Muscle layer of duodenum (tissue), 2 donors: ENCODE measurements around the gene WWOX.

Experiments used
- H3K27ac ChIP-seq: one replicate; pipeline ENCODE4 v1.7.0; 2013; ENCODE audit warnings: mild to moderate bottlenecking, low read length
- H3K27me3 ChIP-seq: one replicate; pipeline ENCODE4 v1.7.0; 2013; ENCODE audit warnings: low read depth, mild to moderate bottlenecking, control low read depth, low read length
- H3K36me3 ChIP-seq, 2 donors: one replicate each; pipeline ENCODE4 v1.7.0; 2013; ENCODE audit warnings: low read length in 2 of 2, control low read depth in 1 of 2, mild to moderate bottlenecking in 1 of 2; ENCODE audit not compliant: insufficient read depth in 2 of 2, control insufficient read depth in 1 of 2
- H3K4me1 ChIP-seq, 2 donors: one replicate each; pipeline ENCODE4 v1.7.0; 2013; ENCODE audit warnings: low read length in 2 of 2, mild to moderate bottlenecking in 2 of 2, control low read depth in 1 of 2, moderate library complexity in 1 of 2; ENCODE audit not compliant: insufficient read depth in 2 of 2, control insufficient read depth in 1 of 2
- H3K4me3 ChIP-seq, 2 donors: one replicate each; pipeline ENCODE4 v1.7.0; 2013; ENCODE audit warnings: low read length in 2 of 2, low read depth in 1 of 2, mild to moderate bottlenecking in 1 of 2
- H3K9me3 ChIP-seq, 2 donors: one replicate each; pipeline ENCODE4 v1.7.0; 2013; ENCODE audit warnings: low read length in 2 of 2, control low read depth in 1 of 2, mild to moderate bottlenecking in 1 of 2; ENCODE audit not compliant: control insufficient read depth in 1 of 2
- donor health status: healthy.

WWOX gene

GRCh38 chr16:78672779-78673556 lies 573.5 kb downstream of the WWOX start:
- no peak overlapping the region for H3K4me3 ChIP-seq
- H3K27me3 ChIP-seq: no peaks in the 10 kb centered on the region
- no peak overlapping the region for H3K27ac ChIP-seq
- no peaks in the 10 kb centered on the region for H3K36me3 ChIP-seq
- no peaks in the 10 kb centered on the region for H3K9me3 ChIP-seq
- no peaks in the 10 kb centered on the region for H3K4me1 ChIP-seq

GRCh38 chr16:78673884-78674283 lies 574.4 kb downstream of the WWOX start:
- no peaks in the 10 kb centered on the region for H3K36me3 ChIP-seq
- no peak overlapping the region for H3K27ac ChIP-seq
- H3K27me3 ChIP-seq: no peaks in the 10 kb centered on the region
- H3K4me3 ChIP-seq: no peak overlapping the region
- no peaks in the 10 kb centered on the region for H3K4me1 ChIP-seq
- H3K9me3 ChIP-seq: no peaks in the 10 kb centered on the region

- H3K4me3 ChIP-seq: no peak overlapping the region
- H3K36me3 ChIP-seq: no peaks in the 10 kb centered on the region
- H3K27ac ChIP-seq: no peak overlapping the region
- H3K4me1 ChIP-seq: no peaks in the 10 kb centered on the region
- H3K27me3 ChIP-seq: no peaks in the 10 kb centered on the region
- H3K9me3 ChIP-seq: no peaks in the 10 kb centered on the region
These were observed 575.9 kb downstream of the WWOX start for GRCh38 chr16:78675312-78675711.

DNA sequence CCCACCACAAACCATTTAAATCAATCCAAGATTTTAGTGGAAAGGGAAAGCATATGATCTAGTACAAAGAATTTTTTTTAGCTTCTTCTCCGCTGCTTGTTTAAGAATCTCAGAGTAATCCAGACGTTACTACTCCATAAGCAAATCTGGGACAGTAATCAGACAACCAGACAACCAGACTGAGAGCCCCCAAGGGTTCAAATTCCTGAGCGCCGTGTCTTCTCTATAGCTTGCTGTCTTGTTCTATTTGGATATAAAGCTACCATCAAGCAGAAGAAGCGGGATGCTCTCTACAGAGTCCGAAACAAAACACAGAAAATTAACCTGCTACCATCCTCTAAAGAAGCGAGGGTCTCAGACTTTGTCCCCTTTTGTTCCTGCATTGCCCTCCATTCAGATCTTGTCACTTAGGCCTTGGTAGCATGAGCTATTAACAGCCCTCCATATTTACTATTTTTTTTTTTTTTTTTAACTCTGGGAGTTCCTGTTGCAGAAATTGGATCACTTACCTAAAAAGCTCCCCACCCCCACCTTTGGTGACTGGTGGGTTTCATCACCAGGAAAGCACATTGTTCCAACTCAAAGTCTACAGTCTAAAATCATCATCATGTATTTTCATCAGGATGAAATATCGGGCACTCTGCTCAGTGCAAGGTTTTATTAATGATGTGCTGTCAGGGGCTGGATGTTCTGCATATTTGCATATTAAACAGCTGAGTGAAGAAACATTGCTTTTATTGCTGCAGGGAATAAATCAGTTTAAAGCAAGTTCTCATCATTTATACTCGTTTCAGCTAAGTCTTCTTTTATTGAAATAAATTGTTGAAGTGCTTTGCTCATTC lies 576.7 kb downstream of the WWOX start:
- no peaks in the 10 kb centered on the region for H3K9me3 ChIP-seq
- H3K27ac ChIP-seq: no peak overlapping the region
- no peak overlapping the region for H3K4me3 ChIP-seq
- H3K4me1 ChIP-seq: no peaks in the 10 kb centered on the region
- H3K36me3 ChIP-seq: no peaks in the 10 kb centered on the region
- no peaks in the 10 kb centered on the region for H3K27me3 ChIP-seq

DNA sequence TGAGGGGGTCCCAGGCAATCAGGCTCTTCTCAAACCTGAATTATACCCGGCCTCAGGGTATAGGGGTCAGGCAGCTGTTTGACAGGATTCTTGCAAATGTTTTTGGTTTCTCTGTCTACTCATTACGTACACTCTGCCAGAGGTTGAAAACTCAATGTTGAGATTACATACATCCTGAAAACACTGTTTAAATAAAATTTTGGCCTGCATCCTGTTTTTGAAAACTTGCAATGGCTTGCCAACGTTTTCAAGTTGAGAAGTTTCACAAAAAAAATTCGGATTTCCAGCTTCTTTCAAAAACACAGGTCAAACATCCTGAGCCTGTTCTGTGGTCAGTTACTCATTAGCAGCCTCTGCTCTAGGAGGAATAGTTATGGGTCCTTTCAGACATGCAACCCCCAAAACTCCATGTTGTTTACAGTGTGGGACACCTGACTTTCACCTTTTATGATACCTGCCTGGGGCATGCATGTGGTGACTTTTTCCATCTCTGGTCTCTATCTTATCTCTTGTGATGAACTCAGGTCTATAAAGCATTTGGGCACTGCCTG lies 577.8 kb downstream of the WWOX start:
- Histone ChIP-seq H3K27ac (no peak overlapping the region), H3K4me3 (no peak overlapping the region), H3K36me3 (no peaks in the 10 kb centered on the region), H3K27me3 (no peaks in the 10 kb centered on the region), H3K9me3 (no peaks in the 10 kb centered on the region), H3K4me1 (no peaks in the 10 kb centered on the region)

DNA sequence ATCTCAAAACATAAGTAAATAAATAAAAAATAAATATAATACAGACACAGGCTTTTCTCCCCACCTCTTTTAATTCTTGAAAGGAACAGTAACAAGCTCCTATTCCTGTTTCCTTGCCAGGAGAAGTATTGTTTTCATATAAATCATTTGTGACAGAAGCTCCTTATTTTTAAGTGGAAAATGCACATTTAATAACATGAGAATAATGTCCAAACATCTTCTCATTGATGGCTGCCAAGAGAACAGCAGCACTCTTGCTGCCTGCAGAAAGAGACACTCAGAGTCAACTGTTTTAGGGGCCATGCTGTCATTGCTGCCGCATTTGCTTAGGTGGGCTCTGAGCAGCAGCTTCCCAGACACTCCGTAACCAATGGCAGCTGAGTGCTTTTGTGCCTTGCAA lies 580.1 kb downstream of the WWOX start:
- H3K36me3 ChIP-seq: no peaks in the 10 kb centered on the region
- H3K9me3 ChIP-seq: no peaks in the 10 kb centered on the region
- no peak overlapping the region for H3K4me3 ChIP-seq
- no peak overlapping the region for H3K27ac ChIP-seq
- no peaks in the 10 kb centered on the region for H3K27me3 ChIP-seq
- no peaks in the 10 kb centered on the region for H3K4me1 ChIP-seq

GRCh38 chr16:78681743-78682142 lies 582.3 kb downstream of the WWOX start:
- Histone ChIP-seq H3K4me3 (no peak overlapping the region), H3K9me3 (no peaks in the 10 kb centered on the region), H3K27me3 (no peaks in the 10 kb centered on the region), H3K4me1 (no peaks in the 10 kb centered on the region), H3K36me3 (no peaks in the 10 kb centered on the region), H3K27ac (no peak overlapping the region)

DNA sequence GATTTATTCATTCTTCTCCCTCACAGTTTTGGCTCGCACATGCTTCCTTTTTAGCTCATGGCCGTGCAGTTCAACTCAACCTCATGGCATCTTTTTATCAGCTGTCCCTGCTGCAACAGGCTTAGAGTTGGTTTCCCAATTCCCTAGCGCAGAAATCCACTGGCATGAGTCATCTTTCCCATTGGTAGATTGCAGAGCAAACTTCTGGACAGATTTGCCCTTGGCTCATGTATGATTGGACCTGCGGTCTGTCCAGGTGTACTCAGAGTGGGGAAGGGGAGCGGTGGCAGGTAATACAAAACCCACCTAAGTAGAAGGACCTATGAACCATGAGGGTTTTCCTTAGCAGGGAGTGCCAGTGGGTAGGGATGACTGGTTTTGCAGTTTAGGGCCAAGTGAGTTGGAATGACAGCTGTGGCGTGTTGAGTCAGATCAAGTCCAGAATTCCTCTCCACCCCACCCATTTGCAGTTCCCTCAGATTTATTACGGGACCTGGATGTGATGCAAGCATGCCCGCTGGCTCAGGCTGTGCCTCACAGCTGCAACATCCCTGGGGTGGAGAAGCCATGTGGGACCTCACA lies 584.7 kb downstream of the WWOX start:
- no peaks in the 10 kb centered on the region for H3K9me3 ChIP-seq
- H3K4me1 ChIP-seq: no peaks in the 10 kb centered on the region
- no peak overlapping the region for H3K4me3 ChIP-seq
- H3K27me3 ChIP-seq: no peaks in the 10 kb centered on the region
- H3K27ac ChIP-seq: no peak overlapping the region
- H3K36me3 ChIP-seq: no peaks in the 10 kb centered on the region

- H3K27ac ChIP-seq: no peak overlapping the region
- H3K4me3 ChIP-seq: no peak overlapping the region
- H3K36me3 ChIP-seq: no peaks in the 10 kb centered on the region
- H3K9me3 ChIP-seq: no peaks in the 10 kb centered on the region
- H3K27me3 ChIP-seq: no peaks in the 10 kb centered on the region
- no peaks in the 10 kb centered on the region for H3K4me1 ChIP-seq
These were observed 585.4 kb downstream of the WWOX start for GRCh38 chr16:78684655-78685375.

DNA sequence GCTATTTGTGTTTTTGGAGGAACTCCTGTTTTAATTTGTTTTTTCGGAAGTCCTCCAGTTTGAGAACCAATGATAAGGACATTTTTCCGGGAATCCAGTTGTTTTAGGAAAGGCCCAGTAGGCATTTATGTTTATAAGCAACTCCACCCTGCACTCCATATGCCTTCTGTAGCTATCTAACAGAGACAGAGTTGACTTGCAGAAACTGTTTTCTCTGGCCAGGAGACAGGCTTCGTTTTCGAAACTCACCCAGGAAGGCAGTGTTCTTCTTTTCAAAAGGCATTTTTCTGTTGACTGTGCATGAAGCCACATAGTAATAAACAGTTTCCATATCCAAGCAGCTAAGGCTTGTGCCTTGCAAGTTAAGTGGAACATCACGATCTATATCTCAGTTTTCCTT lies 587.1 kb downstream of the WWOX start:
- H3K27ac ChIP-seq: no peak overlapping the region
- no peaks in the 10 kb centered on the region for H3K27me3 ChIP-seq

DNA sequence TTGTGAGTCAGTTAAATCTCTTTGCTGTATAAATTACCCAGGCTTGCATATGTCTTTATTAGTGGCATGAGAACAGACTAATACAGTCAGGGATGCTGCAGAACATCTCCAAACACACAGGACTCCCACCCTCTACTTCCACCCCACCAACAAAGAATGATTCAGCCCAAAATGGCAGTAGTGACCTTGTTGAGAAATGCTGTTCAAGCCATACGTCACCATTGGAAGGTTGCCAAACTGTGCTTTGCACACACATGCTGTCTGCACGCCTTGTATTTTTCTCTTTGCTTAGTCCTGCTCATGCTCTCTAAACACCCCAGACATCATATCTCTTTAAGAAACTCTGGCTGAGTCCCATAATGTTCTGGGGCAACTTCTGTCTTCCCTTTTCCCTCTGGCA lies 589.6 kb downstream of the WWOX start:
- H3K4me1 ChIP-seq: no peaks in the 10 kb centered on the region
- H3K4me3 ChIP-seq: no peak overlapping the region
- no peaks in the 10 kb centered on the region for H3K27me3 ChIP-seq
- no peak overlapping the region for H3K27ac ChIP-seq
- no peaks in the 10 kb centered on the region for H3K9me3 ChIP-seq
- H3K36me3 ChIP-seq: no peaks in the 10 kb centered on the region

More for the DNA sequence above, 587.1 kb downstream of the WWOX start:
- Histone ChIP-seq H3K4me3 (no peak overlapping the region), H3K9me3 (no peaks in the 10 kb centered on the region), H3K36me3 (no peaks in the 10 kb centered on the region), H3K4me1 (no peaks in the 10 kb centered on the region)
